Measurements from ENCODE around the gene TNPO3.
"Not testable (repeated sequence)": the region's sequence is repeated elsewhere in the genome, so short reads cannot be mapped to it uniquely, and the experiment has no call there.

TNPO3 gene

DNA sequence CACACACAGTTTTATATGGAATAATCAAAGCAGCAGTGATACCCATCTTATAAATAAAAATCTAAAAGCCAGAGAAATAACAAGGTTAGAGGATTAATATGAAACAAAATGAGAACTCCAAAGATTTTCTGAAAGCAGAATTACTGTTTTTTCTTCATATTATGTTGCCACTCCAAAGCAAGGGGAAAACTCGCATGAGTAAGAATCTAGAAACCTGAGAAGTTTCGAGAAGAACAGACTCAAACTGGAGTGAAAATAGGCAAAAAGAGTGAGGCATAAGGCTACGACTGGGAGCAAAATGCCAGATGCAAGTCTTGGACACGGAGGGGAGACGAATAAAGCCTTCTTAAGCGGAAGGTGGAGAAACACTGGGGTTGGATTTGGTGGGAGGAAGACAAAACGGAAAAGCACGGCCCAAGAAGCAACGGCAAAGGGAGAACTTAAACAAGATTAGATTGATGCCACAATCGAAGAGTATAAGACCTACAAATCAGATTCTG lies 923 bp downstream of the TNPO3 start:
- no peak for DNase-seq (ENCODE audit: low read depth)
- H3K4me3 ChIP-seq (ENCODE audit: low read depth, low read length), result peak overlapping the region; percentile 72
- TF ChIP-seq, protein P1, sequence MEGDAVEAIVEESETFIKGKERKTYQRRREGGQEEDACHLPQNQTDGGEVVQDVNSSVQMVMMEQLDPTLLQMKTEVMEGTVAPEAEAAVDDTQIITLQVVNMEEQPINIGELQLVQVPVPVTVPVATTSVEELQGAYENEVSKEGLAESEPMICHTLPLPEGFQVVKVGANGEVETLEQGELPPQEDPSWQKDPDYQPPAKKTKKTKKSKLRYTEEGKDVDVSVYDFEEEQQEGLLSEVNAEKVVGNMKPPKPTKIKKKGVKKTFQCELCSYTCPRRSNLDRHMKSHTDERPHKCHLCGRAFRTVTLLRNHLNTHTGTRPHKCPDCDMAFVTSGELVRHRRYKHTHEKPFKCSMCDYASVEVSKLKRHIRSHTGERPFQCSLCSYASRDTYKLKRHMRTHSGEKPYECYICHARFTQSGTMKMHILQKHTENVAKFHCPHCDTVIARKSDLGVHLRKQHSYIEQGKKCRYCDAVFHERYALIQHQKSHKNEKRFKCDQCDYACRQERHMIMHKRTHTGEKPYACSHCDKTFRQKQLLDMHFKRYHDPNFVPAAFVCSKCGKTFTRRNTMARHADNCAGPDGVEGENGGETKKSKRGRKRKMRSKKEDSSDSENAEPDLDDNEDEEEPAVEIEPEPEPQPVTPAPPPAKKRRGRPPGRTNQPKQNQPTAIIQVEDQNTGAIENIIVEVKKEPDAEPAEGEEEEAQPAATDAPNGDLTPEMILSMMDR (IDR thresholded peaks at IDR 0.05; ENCODE audit: insufficient read depth, low read depth, low read length, missing control alignments), result no peak

DNA sequence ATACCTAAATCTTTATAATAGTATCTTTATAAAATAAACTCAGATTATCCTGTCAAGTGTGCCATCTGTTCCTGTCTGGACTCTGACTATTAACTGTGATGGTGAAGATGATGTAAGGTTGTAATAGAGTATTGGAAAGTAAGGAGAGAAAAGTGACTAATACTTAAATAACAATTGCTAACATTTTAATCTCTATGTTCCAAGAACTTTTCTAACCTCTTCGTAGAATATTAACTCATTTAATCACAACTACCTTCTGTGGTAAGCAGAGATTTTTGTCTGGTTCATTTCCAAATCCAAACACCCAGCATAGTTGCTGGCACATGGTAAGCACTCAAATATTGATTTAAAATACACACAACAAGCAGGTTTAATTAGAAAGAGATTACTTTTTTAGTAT lies 2.5 kb downstream of the TNPO3 start:
- no peak for DNase-seq (ENCODE audit: low read depth)
- TF ChIP-seq, protein P1 (IDR thresholded peaks at IDR 0.05; ENCODE audit: insufficient read depth, low read depth, low read length, missing control alignments), result no peak
- peak overlapping the region; percentile 72 for H3K4me3 ChIP-seq (ENCODE audit: low read depth, low read length)

DNA sequence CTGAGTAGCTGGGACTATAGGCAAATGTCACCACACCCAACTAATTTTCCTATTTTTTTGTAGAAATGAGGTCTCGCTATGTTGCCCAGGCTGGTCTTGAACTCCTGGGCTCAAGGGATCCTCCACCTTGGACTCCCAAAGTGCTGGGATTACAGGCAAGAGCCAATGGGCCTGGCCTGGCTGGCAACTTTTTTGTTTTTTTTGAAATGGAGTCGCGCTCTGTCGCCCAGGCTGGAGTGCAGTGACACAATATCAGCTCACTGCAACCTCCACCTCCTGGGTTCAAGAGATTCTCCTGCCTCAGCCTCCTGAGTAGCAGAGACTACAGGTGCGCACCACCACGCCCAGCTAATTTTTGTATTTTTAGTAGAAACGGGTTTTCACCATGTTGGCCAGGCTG lies 3.5 kb downstream of the TNPO3 start:
- H3K4me3 ChIP-seq (ENCODE audit: low read depth, low read length); DNase-seq (ENCODE audit: low read depth): not testable (repeated sequence)

DNA sequence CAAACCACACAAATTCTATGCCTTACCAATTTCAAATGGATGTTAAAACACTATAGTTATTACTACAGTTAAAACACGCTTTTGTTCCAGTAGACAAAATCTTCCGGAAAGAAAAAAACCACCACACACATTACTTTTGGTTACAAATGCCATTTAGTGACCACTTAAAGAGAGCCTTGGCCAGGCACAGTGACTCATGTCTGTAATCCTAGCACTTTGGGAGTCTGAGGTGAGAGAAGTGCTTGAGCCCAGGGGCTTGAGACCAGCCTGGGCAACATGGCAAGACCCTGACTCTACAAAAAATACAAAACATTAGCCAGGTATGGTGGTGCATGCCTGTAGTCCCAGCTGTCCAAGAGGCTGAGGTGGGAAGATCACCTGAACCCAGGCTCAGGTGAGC lies 7.2 kb downstream of the TNPO3 start:
- TF ChIP-seq, protein P1 (IDR thresholded peaks at IDR 0.05; ENCODE audit: insufficient read depth, low read depth, low read length, missing control alignments), result no peak
- no peak for DNase-seq (ENCODE audit: low read depth)
- no peak overlapping the region for H3K4me3 ChIP-seq (ENCODE audit: low read depth, low read length)

DNA sequence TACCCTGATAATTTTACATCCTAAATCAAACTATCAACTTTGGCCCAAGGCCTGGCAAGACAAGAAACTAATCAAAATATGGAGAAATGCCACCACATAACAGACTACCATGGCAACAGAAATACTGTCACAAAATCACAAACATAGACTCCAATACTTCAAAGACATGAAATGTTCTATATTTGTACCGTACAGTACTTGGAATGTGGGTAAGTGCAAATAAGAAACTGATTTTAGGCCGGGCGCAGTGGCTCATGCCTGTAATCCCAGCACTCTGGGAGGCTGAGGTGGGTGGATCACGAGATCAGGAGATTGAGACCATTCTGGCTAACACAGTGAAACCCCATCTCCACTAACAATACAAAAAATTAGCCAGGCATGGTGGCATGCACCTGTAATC lies 9.2 kb downstream of the TNPO3 start:
- H3K4me3 ChIP-seq (ENCODE audit: low read depth, low read length), result no peak overlapping the region

DNA sequence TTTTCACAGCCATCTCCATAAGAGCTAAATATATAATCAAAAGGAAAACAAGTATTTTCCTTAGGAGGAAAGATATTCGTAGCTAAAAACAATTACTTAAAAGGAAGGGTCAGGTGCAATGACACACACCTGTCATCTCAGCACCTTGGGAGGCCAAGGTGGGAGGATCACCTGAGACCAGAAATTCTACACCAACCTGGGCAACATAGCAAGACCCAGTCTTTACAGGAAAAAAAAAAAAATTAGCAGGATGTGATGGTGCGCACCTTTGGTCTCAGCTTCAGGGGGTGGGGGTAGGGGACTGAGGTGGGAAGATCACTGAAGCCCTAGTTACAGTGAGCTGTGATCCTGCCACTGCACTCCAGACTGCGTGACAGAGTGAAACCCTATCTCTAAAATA lies 11.9 kb downstream of the TNPO3 start:
- H3K4me3 ChIP-seq (ENCODE audit: low read depth, low read length), result no peak overlapping the region
- TF ChIP-seq, protein P1 (IDR thresholded peaks at IDR 0.05; ENCODE audit: insufficient read depth, low read depth, low read length, missing control alignments), result no peak
- no peak for DNase-seq (ENCODE audit: low read depth)

More for the DNA sequence above, 9.2 kb downstream of the TNPO3 start:
- TF ChIP-seq, protein P1 (IDR thresholded peaks at IDR 0.05; ENCODE audit: insufficient read depth, low read depth, low read length, missing control alignments), result no peak
- DNase-seq (ENCODE audit: low read depth), result no peak

DNA sequence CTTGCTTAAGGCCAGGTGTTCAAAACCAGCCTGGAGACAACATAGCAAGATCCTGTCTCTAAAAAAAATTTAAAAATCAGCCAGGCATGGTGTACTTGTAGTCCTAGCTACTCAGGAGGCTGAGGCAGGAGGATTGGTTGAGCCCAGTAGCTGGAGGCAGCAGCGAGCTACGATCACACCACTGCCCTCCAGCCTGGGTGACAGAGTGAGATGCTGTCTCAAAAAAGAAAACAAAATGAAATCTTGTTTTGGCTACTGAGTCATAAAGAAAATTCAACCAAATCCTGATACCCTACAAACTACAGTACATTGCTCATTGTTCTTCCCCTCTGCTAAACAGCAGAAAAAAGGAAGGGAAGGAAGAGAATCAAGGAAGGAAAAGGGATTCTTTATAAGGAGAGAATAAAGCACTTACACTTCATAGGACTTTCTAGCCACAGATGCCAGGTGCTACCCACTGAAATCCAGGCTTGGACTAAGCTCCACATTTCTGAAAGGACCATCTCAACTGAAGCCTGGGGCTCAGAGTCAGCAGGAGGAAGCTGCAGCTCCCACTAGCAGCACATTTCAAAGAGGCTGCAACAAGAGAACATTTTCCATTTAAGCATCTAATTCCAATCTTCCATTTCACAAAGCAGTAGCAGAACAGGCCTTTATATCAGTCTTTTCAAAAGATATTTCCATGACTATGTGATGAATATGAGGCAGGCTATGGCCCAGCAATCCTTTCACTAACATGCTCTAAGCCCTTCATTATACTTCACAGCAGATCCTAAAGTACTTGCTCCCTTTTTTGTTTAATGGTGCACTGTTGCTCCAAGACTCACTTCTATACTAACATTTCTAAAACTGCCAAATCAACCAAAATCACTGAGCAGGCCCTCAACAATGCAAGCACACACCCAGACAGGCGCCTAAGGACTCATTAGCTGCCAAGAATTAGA lies 13.5 kb downstream of the TNPO3 start:
- peak; percentile 17 for DNase-seq (ENCODE audit: low read depth)
- H3K4me3 ChIP-seq (ENCODE audit: low read depth, low read length), result no peak overlapping the region
- TF ChIP-seq, protein P1 (IDR thresholded peaks at IDR 0.05; ENCODE audit: insufficient read depth, low read depth, low read length, missing control alignments), result no peak

DNA sequence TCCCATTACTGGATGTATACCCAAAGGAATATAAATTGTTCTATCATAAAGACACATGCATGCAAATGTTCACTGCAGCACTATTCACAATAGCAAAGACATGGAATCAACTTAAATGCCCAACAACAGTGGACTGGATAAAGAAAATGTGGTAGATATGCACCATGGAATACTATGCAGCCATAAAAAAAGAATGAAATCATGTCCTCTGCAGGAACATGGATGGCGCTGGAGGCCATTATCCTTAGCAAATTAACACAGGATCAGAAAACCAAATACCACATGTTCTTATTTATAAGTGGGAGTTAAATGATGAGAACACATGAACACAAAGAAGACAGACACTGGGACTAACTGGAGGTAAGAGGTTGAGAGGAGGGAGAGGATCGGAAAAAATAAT lies 16.4 kb downstream of the TNPO3 start:
- H3K4me3 ChIP-seq (ENCODE audit: low read depth, low read length); DNase-seq (ENCODE audit: low read depth): not testable (repeated sequence)
